Measurements from ENCODE around the gene GBP4. TPM values are rescaled to one million over a fixed set of nuclear protein-coding genes. Genes with fewer than 3 reads are reported as not detected.

Gene GBP4
- total and polyA plus RNA-seq, 2 of the 4 experiments (the other 2 are of a cell fraction) = not detected

DNA sequence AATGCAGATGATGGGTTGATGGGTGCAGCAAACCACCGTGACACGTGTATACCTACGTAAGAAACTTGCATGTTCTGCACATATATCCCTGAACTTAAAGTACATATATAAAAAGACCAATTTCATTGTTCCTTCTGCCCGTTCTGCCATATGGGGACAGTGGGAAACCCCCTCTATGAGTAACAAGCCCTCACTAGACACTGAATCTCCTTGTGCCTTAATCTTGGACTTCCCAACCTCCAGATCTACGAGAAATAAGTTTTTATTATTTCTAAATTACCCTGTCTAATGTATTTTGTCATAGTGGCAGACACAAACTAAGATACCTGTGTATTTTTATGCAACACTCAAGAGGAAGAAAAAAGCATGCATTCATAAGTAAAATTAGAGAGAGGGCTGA is 32.9 kb downstream of the GBP4 start:
- ChIA-PET CTCF (no interaction called here), POLR2A (ENCODE audit: unreplicated experiment) (no interaction called here)
- no peak overlapping the region for H3K4ac ChIP-seq (ENCODE audit: low read depth, low read length)
- no peak overlapping the region for H3K56ac ChIP-seq (ENCODE audit: extremely low read depth, insufficient read depth, low read length)
- no peak overlapping the region for H3K4me2 ChIP-seq (ENCODE audit: low read depth, low read length)
- intact Hi-C loops (cut with micrococcal nuclease) = no loop called here
- H2AK9ac ChIP-seq (replicated peaks; ENCODE audit: low read depth, low read length, poor library complexity) = no peak overlapping the region
- H4K8ac ChIP-seq (ENCODE audit: low read depth in 2 of 2, low read length in 2 of 2) = no peak overlapping the region
- H2AFZ ChIP-seq (replicated peaks; ENCODE audit: low read length, poor library complexity) = no peak overlapping the region
- H2BK20ac ChIP-seq (ENCODE audit: low read depth, low read length) = no peak overlapping the region
- no peak overlapping the region for H3K4me3 ChIP-seq (ENCODE audit: insufficient read depth, low read depth, low read length)
- BruUV-seq (replicated peaks) = no TSS peak
- no peak overlapping the region for H4K5ac ChIP-seq (ENCODE audit: low read depth, low read length)
- no peak overlapping the region for H3K27ac ChIP-seq (ENCODE audit: insufficient read depth, low read length)
- H2BK120ac ChIP-seq (ENCODE audit: low read depth, low read length) = no peak overlapping the region
- H2BK5ac ChIP-seq (ENCODE audit: low read depth, low read length, poor library complexity, severe bottlenecking) = no peak overlapping the region
- H4K91ac ChIP-seq (ENCODE audit: insufficient read depth, low read depth, low read length) = no peak overlapping the region
- no peak overlapping the region for H2AK5ac ChIP-seq (ENCODE audit: low read depth, low read length)
- no peak overlapping the region for H3K18ac ChIP-seq (ENCODE audit: low read depth, low read length)
- ATAC-seq (ENCODE audit: low read depth) = no peak
- WGBS, 2 experiments (ENCODE audit: extremely low coverage in 2 of 2, insufficient read length in 1 of 2) = no CpG with 5 or more reads among the region's 5 CpGs
- no peaks in the 10 kb centered on the region for H3K9me1 ChIP-seq (ENCODE audit: insufficient read depth, low read length)
- H3K9me3 ChIP-seq (ENCODE audit: control insufficient read depth, insufficient read depth, low read length) = no peaks in the 10 kb centered on the region
- no peaks in the 10 kb centered on the region for H3K27me3 ChIP-seq (ENCODE audit: control insufficient read depth, insufficient read depth, low read length)
- in situ Hi-C loops (cut with MboI; ENCODE audit: low sequenced_read_pairs) = no loop called here
- H3K36me3 ChIP-seq (ENCODE audit: control insufficient read depth, insufficient read depth, low read length) = no peaks in the 10 kb centered on the region
- H3K9ac ChIP-seq (ENCODE audit: low read depth, low read length) = no peak overlapping the region
- no peaks in the 10 kb centered on the region for H4K20me1 ChIP-seq (ENCODE audit: insufficient read depth, low read length)
- no peak overlapping the region for H2BK15ac ChIP-seq (ENCODE audit: low read depth, low read length)
- H3K4me1 ChIP-seq (ENCODE audit: control insufficient read depth, insufficient read depth, low read length) = no peaks in the 10 kb centered on the region
- dilution Hi-C loops (cut with HindIII; ENCODE audit: low sequenced_read_pairs, unreplicated experiment) = no loop called here
- DNase-seq = no peak
- TF ChIP-seq BHLHE40 (IDR thresholded peaks at IDR 0.05; ENCODE audit: low read depth, low read length) = no peak
- no peaks in the 10 kb centered on the region for H3K79me1 ChIP-seq (ENCODE audit: low read depth in 1 of 2, low read length in 2 of 2)
- no peak overlapping the region for H3K23ac ChIP-seq (ENCODE audit: low read depth, low read length)
- H3K14ac ChIP-seq (replicated peaks; ENCODE audit: low read depth, low read length) = no peak overlapping the region
